Esophagus muscularis mucosa (tissue), 4 donors: ENCODE results near the gene POLR3A. TPM values are rescaled to one million over a fixed set of nuclear protein-coding genes. Genes with fewer than 3 reads are reported as not detected.

Experiments
- DNase-seq: peaks from one replicate; pipeline ENCODE4 v3.0.0-alpha.2; 2017; ENCODE audit errors: extremely low spot score
- H3K27ac ChIP-seq, 4 donors: fragments of 200-600 bp; sonication (generic); replicated peaks in 1 of 4; 1 replicate in 3 of 4; 2 replicates in 1 of 4; pipeline ENCODE4 v1.5.1; 2016 to 2019; ENCODE audit warnings: mild to moderate bottlenecking in 1 of 4
- H3K27me3 ChIP-seq, 4 donors: fragments of 200-600 bp; sonication (generic); one replicate each; pipeline versions ENCODE4 v1.5.1 to v1.6.0; 2016 to 2019
- H3K36me3 ChIP-seq, 4 donors: fragments of 200-600 bp; sonication (generic); one replicate each; pipeline ENCODE4 v1.5.1; 2016 to 2019
- H3K4me1 ChIP-seq, 4 donors: fragments of 200-600 bp; sonication (generic); one replicate each; pipeline ENCODE4 v1.5.1; 2016 to 2019
- H3K4me3 ChIP-seq, 4 donors: fragments of 200-600 bp; sonication (generic); 1 replicate in 2 of 4; 2 replicates in 2 of 4; pipeline ENCODE4 v1.5.1; 2016 to 2019; ENCODE audit warnings: mild to moderate bottlenecking in 4 of 4, moderate library complexity in 1 of 4
- H3K9me3 ChIP-seq, 4 donors: fragments of 200-600 bp; sonication (generic); 1 replicate in 3 of 4; 2 replicates in 1 of 4; pipeline ENCODE4 v1.5.1; 2016 to 2019
- CTCF ChIP-seq, 3 experiments: fragments of 200-600 bp in 2 of 3; fragments of 450-650 bp in 1 of 3; sonication (generic) in 2 of 3; IDR thresholded peaks; one replicate each; pipeline ENCODE4 v1.5.1; 2017 to 2019; ENCODE audit warnings: antibody characterized with exemption in 3 of 3, mild to moderate bottlenecking in 2 of 3, moderate library complexity in 1 of 3
- EP300 ChIP-seq: sonication (generic); formaldehyde crosslinking; IDR thresholded peaks from one replicate; pipeline ENCODE4 v1.6.1; 2017; ENCODE audit warnings: antibody characterized with exemption
- POLR2A ChIP-seq: fragments of 450-650 bp; IDR thresholded peaks from one replicate; pipeline ENCODE4 v1.6.1; 2017; ENCODE audit warnings: antibody characterized with exemption, moderate library complexity, mild to moderate bottlenecking, low read depth
- POLR2AphosphoS5 ChIP-seq, 2 donors: sonication (generic); formaldehyde crosslinking; IDR thresholded peaks; one replicate each; pipeline ENCODE4 v1.6.1; 2017; ENCODE audit warnings: antibody characterized with exemption in 2 of 2
- WGBS: methylation state at CpG from one replicate; pipeline ENCODE4 v1.1.5; 2018; 5-methylcytosine and 5-hydroxymethylcytosine counted together
- intact Hi-C: fragments of 100-400 bp; cut with DNase I; formaldehyde crosslinking; loops from one replicate; pipeline ENCODE4 v1.15.1; 2023
- total RNA-seq, 4 donors: library from RNA; depleted of rRNA; stranded (reverse); fragments of >200 nt; gene quantifications; one replicate each; pipeline versions ENCODE4 v1.1.0 to v1.2.1, GENCODE V29; 2016

Gene POLR3A
- total RNA-seq, 4 donors from 2014 or later = 9.3 to 12.8 (median 9.9) TPM

- Histone ChIP-seq H3K27ac (no peak overlapping the region), H3K9me3 (no peaks in the 10 kb centered on the region), H3K36me3 (peaks cover 39 to 69% (median 63%) of the 10 kb centered on the region in 4 donors), H3K4me3 (no peak overlapping the region), H3K27me3 (no peaks in the 10 kb centered on the region), H3K4me1 (peaks cover 17 to 38% (median 24%) of the 10 kb centered on the region in 4 donors)
- WGBS = 67% methylated on average over 5 of the region's 5 CpGs
- DNase-seq = no peak
- no peak for TF ChIP-seq POLR2AphosphoS5 (IDR thresholded peaks at IDR 0.05)
- intact Hi-C loops = loop anchor here (10.0 kb wide), 1 partner anchor 263 kb away; no protein-coding TSS in a partner anchor
These were observed 12.1 kb upstream of the POLR3A start for GRCh38 chr10:78041170-78042057.

- H3K27ac ChIP-seq = no peak overlapping the region
- peaks cover 50 to 83% (median 76%) of the 10 kb centered on the region in 4 donors for H3K36me3 ChIP-seq
- 76% methylated on average over 3 of the region's 3 CpGs for WGBS
- H3K4me1 ChIP-seq = peaks cover 28 to 54% (median 39%) of the 10 kb centered on the region in 4 donors
- DNase-seq = no peak
- intact Hi-C loops = loop anchor here (10.0 kb wide), 1 partner anchor 265 kb away; no protein-coding TSS in a partner anchor
- H3K9me3 ChIP-seq = no peaks in the 10 kb centered on the region
- no peak overlapping the region for H3K4me3 ChIP-seq
- TF ChIP-seq POLR2AphosphoS5 (IDR thresholded peaks at IDR 0.05) = no peak
- no peak for TF ChIP-seq POLR2A
- no peak for TF ChIP-seq CTCF (IDR thresholded peaks at IDR 0.05)
- no peak for TF ChIP-seq EP300
- no peaks in the 10 kb centered on the region for H3K27me3 ChIP-seq
These were observed 10.4 kb upstream of the POLR3A start for GRCh38 chr10:78039743-78040142.

GRCh38 chr10:78038791-78039547, 9.7 kb upstream of the POLR3A start:
- DNase-seq = no peak
- 94% methylated on average over 5 of the region's 5 CpGs for WGBS
- no peaks in the 10 kb centered on the region for H3K27me3 ChIP-seq
- H3K9me3 ChIP-seq = no peaks in the 10 kb centered on the region
- peaks cover 30 to 53% (median 45%) of the 10 kb centered on the region in 4 donors for H3K4me1 ChIP-seq
- intact Hi-C loops = no loop called here
- H3K36me3 ChIP-seq = peaks cover 50 to 83% (median 76%) of the 10 kb centered on the region in 4 donors
- H3K27ac ChIP-seq = no peak overlapping the region
- TF ChIP-seq POLR2AphosphoS5 (IDR thresholded peaks at IDR 0.05) = no peak
- no peak for TF ChIP-seq POLR2A
- TF ChIP-seq CTCF (IDR thresholded peaks at IDR 0.05) = no peak
- TF ChIP-seq EP300 = no peak
- no peak overlapping the region for H3K4me3 ChIP-seq

- intact Hi-C loops = no loop called here
- TF ChIP-seq CTCF (IDR thresholded peaks at IDR 0.05) (no peak), POLR2AphosphoS5 (IDR thresholded peaks at IDR 0.05) (no peak), EP300 (no peak), POLR2A (no peak)
- peaks cover 50 to 80% (median 76%) of the 10 kb centered on the region in 4 donors for H3K36me3 ChIP-seq
- no peaks in the 10 kb centered on the region for H3K27me3 ChIP-seq
- no peak for DNase-seq
- no peak overlapping the region for H3K4me3 ChIP-seq
- H3K4me1 ChIP-seq = peaks cover 23 to 47% (median 44%) of the 10 kb centered on the region in 4 donors
- WGBS = 66% methylated on average over 2 of the region's 2 CpGs
- H3K9me3 ChIP-seq = no peaks in the 10 kb centered on the region
- no peak overlapping the region for H3K27ac ChIP-seq
These were observed 8.8 kb upstream of the POLR3A start for GRCh38 chr10:78038105-78038504.
